ENCODE data around the gene BIK.

- no peak for TF ChIP-seq CTCF (IDR thresholded peaks at IDR 0.05; ENCODE audit: borderline replicate concordance, extremely low read depth, low read length, poor library complexity, severe bottlenecking)
- no peak for TF ChIP-seq EZH2 (IDR thresholded peaks at IDR 0.05; ENCODE audit: borderline replicate concordance, low read depth, low read length, severe bottlenecking)
These were observed 34.4 kb downstream of the BIK start for GRCh38 chr22:43144949-43145348.

Measured in DND-41 (cell line).